Mesodermal cell (in vitro differentiated cells): Measurements from ENCODE around the gene SNCAIP.
"Not testable (repeated sequence)": the region's sequence is repeated elsewhere in the genome, so short reads cannot be mapped to it uniquely, and the experiment has no call there.

Experiments
- H3K27ac ChIP-seq: 2 replicates; pipeline ENCODE4 v1.7.0; 2013; ENCODE audit warnings: mild to moderate bottlenecking, low read depth, low read length, moderate library complexity; ENCODE audit not compliant: severe bottlenecking
- H3K36me3 ChIP-seq: 2 replicates; pipeline ENCODE4 v1.7.1; 2013; ENCODE audit warnings: mild to moderate bottlenecking, low read length, moderate library complexity; ENCODE audit not compliant: control insufficient read depth, insufficient read depth
- H3K4me1 ChIP-seq: one replicate; pipeline ENCODE4 v1.7.1; 2013; ENCODE audit warnings: mild to moderate bottlenecking, low read length; ENCODE audit not compliant: insufficient read depth, control insufficient read depth, poor library complexity, severe bottlenecking
- H3K4me3 ChIP-seq: 2 replicates; pipeline ENCODE4 v1.7.0; 2013; ENCODE audit warnings: low read length, control low read depth, mild to moderate bottlenecking; ENCODE audit not compliant: insufficient read depth, poor library complexity, severe bottlenecking; ENCODE audit errors: extremely low read depth
- H3K9me3 ChIP-seq: 2 replicates; pipeline ENCODE4 v1.7.1; 2013; ENCODE audit warnings: mild to moderate bottlenecking, low read length, moderate library complexity; ENCODE audit not compliant: control insufficient read depth
- WGBS, 2 experiments: methylation state at CpG; one replicate each; pipeline ENCODE4 v1.1.5; 2013; ENCODE audit warnings: missing lambda C conversion rate in 2 of 2; ENCODE audit not compliant: insufficient coverage in 2 of 2; 5-methylcytosine and 5-hydroxymethylcytosine counted together

Gene SNCAIP

GRCh38 chr5:122473941-122474340, 161.9 kb downstream of the SNCAIP start:
- WGBS, 2 experiments = no CpG with 5 or more reads among the region's 4 CpGs
- no peak overlapping the region for H3K27ac ChIP-seq
- no peaks in the 10 kb centered on the region for H3K9me3 ChIP-seq

GRCh38 chr5:122478741-122479442, 166.9 kb downstream of the SNCAIP start:
- Histone ChIP-seq H3K9me3 (no peaks in the 10 kb centered on the region), H3K4me3 (no peak overlapping the region), H3K36me3 (no peaks in the 10 kb centered on the region), H3K4me1 (no peaks in the 10 kb centered on the region), H3K27ac (no peak overlapping the region)
- 100% methylated on average over 1 of the region's 3 CpGs; no CpG with 5 or more reads in 1 of the 2 experiments for WGBS, 2 experiments

More at GRCh38 chr5:122473941-122474340, 161.9 kb downstream of the SNCAIP start:
- no peaks in the 10 kb centered on the region for H3K36me3 ChIP-seq
- H3K4me1 ChIP-seq = no peaks in the 10 kb centered on the region
- no peak overlapping the region for H3K4me3 ChIP-seq

- Histone ChIP-seq H3K36me3 (no peaks in the 10 kb centered on the region), H3K4me1 (no peaks in the 10 kb centered on the region), H3K27ac (no peak overlapping the region), H3K4me3 (no peak overlapping the region), H3K9me3 (no peaks in the 10 kb centered on the region)
- 86 to 100% methylated on average over 1 of the region's 1 CpG for WGBS, 2 experiments
Observed at GRCh38 chr5:122480146-122480545, 168.1 kb downstream of the SNCAIP start.

GRCh38 chr5:122484103-122484502, 172.1 kb downstream of the SNCAIP start:
- no peaks in the 10 kb centered on the region for H3K9me3 ChIP-seq
- H3K27ac ChIP-seq = no peak overlapping the region
- no peak overlapping the region for H3K4me3 ChIP-seq
- no peaks in the 10 kb centered on the region for H3K36me3 ChIP-seq
- no peaks in the 10 kb centered on the region for H3K4me1 ChIP-seq
- 63% methylated on average over 2 of the region's 3 CpGs; no CpG with 5 or more reads in 1 of the 2 experiments for WGBS, 2 experiments

GRCh38 chr5:122485226-122485625, 173.2 kb downstream of the SNCAIP start:
- no peak overlapping the region for H3K4me3 ChIP-seq
- no peaks in the 10 kb centered on the region for H3K9me3 ChIP-seq
- WGBS, 2 experiments = 100% methylated on average over 2 of the region's 2 CpGs; no CpG with 5 or more reads in 1 of the 2 experiments
- no peaks in the 10 kb centered on the region for H3K4me1 ChIP-seq
- no peak overlapping the region for H3K27ac ChIP-seq
- no peaks in the 10 kb centered on the region for H3K36me3 ChIP-seq

GRCh38 chr5:122486616-122487015, 174.6 kb downstream of the SNCAIP start:
- not testable (repeated sequence) for H3K4me3 ChIP-seq, H3K27ac ChIP-seq, H3K36me3 ChIP-seq, H3K4me1 ChIP-seq, H3K9me3 ChIP-seq
- 93% methylated on average over 5 of the region's 6 CpGs for WGBS, 2 experiments

GRCh38 chr5:122490718-122491117, 178.7 kb downstream of the SNCAIP start:
- no peak overlapping the region for H3K4me3 ChIP-seq
- no peaks in the 10 kb centered on the region for H3K36me3 ChIP-seq
- H3K4me1 ChIP-seq = no peaks in the 10 kb centered on the region
- WGBS, 2 experiments = 67 to 71% methylated on average over 3 to 5 of the region's 5 CpGs
- no peak overlapping the region for H3K27ac ChIP-seq
- H3K9me3 ChIP-seq = no peaks in the 10 kb centered on the region

- WGBS, 2 experiments = 0 to 83% methylated on average over 1 of the region's 3 CpGs
- H3K36me3 ChIP-seq = no peaks in the 10 kb centered on the region
- H3K4me3 ChIP-seq = no peak overlapping the region
- no peaks in the 10 kb centered on the region for H3K9me3 ChIP-seq
- peak overlapping the region; percentile 46 for H3K27ac ChIP-seq
- H3K4me1 ChIP-seq = no peaks in the 10 kb centered on the region
Observed at GRCh38 chr5:122492675-122493074, 180.6 kb downstream of the SNCAIP start.

GRCh38 chr5:122493091-122494021, 181.3 kb downstream of the SNCAIP start:
- Histone ChIP-seq H3K4me3 (no peak overlapping the region), H3K4me1 (no peaks in the 10 kb centered on the region), H3K9me3 (no peaks in the 10 kb centered on the region), H3K27ac (peak overlapping the region; percentile 46), H3K36me3 (no peaks in the 10 kb centered on the region)
- WGBS, 2 experiments = 64 to 71% methylated on average over 5 to 6 of the region's 9 CpGs

GRCh38 chr5:122494109-122494508, 182.1 kb downstream of the SNCAIP start:
- no peaks in the 10 kb centered on the region for H3K9me3 ChIP-seq

More at GRCh38 chr5:122494109-122494508, 182.1 kb downstream of the SNCAIP start:
- 100% methylated on average over 2 of the region's 4 CpGs for WGBS, 2 experiments
- Histone ChIP-seq H3K4me3 (no peak overlapping the region), H3K36me3 (no peaks in the 10 kb centered on the region), H3K27ac (no peak overlapping the region), H3K4me1 (no peaks in the 10 kb centered on the region)
